H1 (cell line): Measurements from ENCODE around the gene NAT8L. TPM values are rescaled to one million over a fixed set of nuclear protein-coding genes. Genes with fewer than 3 reads are reported as not detected.

Experiments
- BCL11A ChIP-seq, 2 experiments: IDR thresholded peaks; one replicate each; pipeline ENCODE4 v1.6.1; 2011; ENCODE audit warnings: low read depth in 2 of 2, low read length in 2 of 2, mild to moderate bottlenecking in 2 of 2
- RXRA ChIP-seq: IDR thresholded peaks from 2 replicates; pipeline ENCODE4 v1.6.1; 2011; ENCODE audit warnings: low read depth, mild to moderate bottlenecking, low read length, moderate library complexity; ENCODE audit not compliant: insufficient read depth
- TEAD4 ChIP-seq: IDR thresholded peaks from 2 replicates; pipeline ENCODE4 v1.6.1; 2012; ENCODE audit warnings: low read depth, low read length, inconsistent platforms, mixed read lengths
- polyA plus RNA-seq, 7 experiments: library from polyadenylated mRNA; depleted of rRNA in 3 of 7; stranded (reverse) in 5 of 7; unstranded in 2 of 7; fragments of >200 nt in 5 of 7; fragments of 200-250 nt in 2 of 7; gene quantifications; 1 replicate in 5 of 7; 2 replicates in 1 of 7; 4 replicates in 1 of 7; pipeline versions ENCODE4 v1.2.1 to v1.2.3, GENCODE V29; 2011 to 2013; ENCODE audit warnings: missing spikeins in 2 of 7, mixed read lengths in 2 of 7
- total RNA-seq: library from RNA; stranded (reverse); fragmentation: NEBNext Ultra II Directional; extraction: Animal tissue kit (Norgen Biotek cat#: 25700); gene quantifications from 2 replicates; pipeline ENCODE4 v1.2.1, GENCODE V29; 2021

The NAT8L gene
- total and polyA plus RNA-seq, 2 of the 8 experiments (the other 6 are each of a cell fraction or from before 2014, with no cell fraction given): 10.8 TPM

DNA sequence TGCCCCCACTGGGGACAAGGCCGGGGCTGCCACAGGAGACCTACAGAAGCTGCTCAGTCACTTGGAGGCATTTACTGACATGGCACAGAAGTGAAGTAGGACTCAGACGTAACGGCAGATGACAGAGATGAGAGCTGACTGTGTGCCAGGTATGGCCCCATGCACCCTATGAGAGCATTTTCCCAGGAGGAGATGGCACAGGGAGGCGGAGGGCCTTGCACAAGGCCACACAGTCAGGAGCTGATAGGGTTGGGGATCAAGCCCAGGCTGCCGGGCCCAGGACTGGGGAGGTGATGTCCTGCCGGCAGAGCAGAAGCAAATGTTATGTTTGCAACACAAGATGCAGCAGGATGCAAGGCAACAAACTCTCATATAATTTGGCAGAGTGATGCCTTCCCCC is 34.1 kb downstream of the NAT8L start (continued):
- no peak for TF ChIP-seq TEAD4
- no peak for TF ChIP-seq RXRA
- TF ChIP-seq BCL11A (IDR thresholded peaks at IDR 0.05; ENCODE audit: low read depth in 2 of 2, low read length in 2 of 2): no peak
